Measurements from ENCODE around the gene F8.
"Not testable (repeated sequence)": the region's sequence is repeated elsewhere in the genome, so short reads cannot be mapped to it uniquely, and the experiment has no call there.

Gene F8

DNA sequence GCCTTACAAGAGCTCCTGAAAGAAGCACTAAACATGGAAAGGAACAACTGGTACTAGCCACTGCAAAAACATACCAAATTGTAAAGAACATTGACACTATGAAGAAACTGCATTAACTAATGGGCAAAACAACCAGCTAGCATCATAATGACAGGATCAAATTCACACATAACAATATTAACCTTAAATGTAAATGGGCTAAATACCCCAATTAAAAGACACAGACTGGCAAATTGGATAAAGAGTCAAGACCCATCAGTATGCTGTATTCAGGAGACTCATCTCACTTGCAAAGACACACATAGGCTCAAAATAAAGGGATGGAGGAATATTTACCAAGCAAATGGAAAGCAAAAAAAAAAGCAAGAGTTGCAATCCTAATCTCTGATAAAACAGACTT, 154.0 kb downstream of the F8 start:
- not testable (repeated sequence) for DNase-seq

DNA sequence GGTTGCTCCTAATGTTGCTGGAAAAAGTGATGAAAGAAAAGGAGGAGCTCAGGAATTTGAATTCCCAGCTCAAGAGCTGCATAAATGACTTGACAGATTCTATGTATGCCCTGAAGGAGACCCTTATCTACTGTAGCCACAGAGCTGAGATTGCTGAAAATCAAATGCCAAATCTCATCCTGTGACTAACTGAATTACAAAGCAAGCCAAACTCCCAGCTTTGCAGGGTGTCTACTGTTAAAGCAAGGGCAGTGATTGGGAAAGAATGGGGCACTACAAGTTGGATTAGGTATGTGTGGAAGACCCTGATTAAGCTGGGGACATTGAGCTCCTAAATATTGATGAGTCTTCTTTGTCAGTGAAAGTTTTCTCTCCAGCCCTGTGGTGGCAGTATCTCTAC, 167.3 kb downstream of the F8 start:
- DNase-seq: no peak

DNA sequence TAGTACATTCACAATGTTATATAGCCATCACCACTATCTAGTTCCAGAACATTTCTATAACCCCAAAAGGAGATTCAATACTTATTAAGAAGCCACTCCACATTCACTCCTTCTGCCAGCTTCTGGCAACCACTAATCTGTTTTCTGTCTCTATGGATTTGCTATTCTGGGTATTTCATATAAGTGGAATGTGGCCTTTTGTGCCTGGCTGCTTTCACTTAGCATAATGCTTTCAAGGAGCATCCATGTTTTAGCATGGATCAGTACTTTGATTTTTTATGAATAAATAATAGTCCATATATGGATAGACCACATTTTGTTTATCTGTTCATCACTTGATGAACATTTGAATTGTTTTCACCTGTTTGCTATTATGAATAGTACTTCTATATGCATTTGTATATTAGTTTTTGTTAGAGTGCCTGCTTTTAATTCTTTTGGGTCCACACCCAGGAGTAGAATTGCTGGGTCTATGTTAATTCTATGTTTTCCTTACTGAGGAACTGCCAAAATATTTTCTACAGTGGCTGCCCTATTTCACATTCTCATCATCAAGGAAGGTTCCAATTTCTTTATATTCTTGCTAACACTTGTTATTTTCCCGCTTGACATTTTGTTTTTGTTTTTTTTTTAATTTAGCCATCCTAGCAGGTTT, 171.4 kb downstream of the F8 start:
- DNase-seq: no peak

DNA sequence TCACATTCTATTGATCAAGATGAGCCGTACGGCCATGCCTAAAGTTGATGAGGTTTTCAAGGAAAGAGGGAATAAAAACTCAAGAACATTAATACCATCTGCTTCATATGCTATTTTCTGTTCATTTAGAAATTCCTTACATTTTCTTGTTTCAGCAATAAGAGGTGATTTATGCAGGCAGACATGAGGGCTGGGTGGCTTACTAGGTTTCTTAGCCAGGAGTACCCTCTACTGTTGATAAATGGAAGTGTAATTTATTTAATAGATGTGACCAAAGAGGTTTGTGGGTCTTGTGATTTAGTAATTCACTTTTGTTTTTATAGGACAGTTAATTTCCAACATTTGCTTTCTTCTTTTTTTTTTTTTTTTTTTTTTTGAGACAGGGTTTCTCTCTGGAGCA, 181.7 kb downstream of the F8 start:
- DNase-seq: no peak

DNA sequence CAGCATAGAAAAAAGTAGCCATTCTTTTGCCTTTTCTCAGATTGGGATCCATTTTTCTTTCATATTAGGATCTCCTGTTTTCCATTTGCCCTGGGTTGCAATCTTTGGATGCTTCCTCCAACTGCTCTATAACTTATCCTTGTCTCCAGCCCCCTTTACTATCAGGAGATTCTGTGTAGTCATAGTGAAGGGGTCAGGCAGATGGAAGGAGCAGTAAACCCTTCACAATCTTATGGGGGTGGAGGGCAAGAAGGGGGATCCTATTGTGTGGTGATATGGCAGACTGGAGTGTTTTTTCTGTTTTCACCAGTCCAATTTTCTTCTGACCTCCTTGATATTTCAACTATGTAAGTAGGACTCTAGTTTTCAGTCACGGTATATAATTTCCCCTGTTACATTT, 186.4 kb downstream of the F8 start:
- DNase-seq: no peak

DNA sequence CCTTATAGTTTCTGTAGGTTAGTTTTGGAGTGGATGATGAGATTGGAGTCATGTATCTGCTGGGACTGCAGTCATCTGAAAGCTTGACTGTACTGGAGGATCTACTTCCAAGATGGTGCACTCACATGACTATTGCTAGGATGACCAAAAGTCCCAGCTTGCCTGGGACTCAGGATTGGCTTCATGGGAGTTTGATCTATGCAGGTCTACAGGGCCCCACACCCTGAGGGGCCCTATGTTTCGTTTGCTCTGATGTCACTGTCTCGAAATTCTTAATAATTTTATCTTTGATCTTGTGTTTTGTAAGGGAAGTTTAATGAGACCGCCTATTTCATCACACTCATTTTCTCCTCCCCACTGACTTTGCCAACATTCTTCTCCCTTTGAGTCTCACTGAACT, 188.0 kb downstream of the F8 start, which contains the start of gene SMIM9:
TSS of gene SMIM9 (minus strand) at position 101 of the 400 bp plus-strand sequence. CDS start 3,806 bp downstream, outside the sequence.
- DNase-seq: no peak

DNA sequence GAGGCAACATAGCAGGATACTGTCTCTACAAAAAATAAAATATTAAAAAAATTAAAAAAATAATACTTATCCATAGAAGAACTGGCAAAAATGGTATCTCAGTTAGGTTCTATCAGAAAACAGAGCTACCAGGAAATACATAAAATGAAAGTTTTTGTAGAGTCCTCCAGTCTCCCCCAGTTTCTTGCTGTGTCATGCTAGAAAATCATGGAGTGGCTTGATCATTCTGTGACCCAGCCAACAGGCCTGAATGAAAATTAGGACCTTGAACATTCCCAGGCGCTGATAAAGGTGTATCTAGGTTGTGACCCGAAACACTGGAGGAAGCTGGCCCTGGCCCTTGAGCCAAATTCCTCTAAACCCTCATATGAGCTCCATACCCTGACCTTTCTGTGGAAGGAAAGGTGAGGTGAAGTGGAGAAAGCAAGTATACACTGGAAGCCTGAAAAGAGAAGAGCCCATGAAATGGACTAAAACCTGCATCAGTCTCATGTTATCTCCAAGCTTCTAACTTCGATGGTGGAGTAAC, 188.7 kb downstream of the F8 start:
- DNase-seq: no peak

DNA sequence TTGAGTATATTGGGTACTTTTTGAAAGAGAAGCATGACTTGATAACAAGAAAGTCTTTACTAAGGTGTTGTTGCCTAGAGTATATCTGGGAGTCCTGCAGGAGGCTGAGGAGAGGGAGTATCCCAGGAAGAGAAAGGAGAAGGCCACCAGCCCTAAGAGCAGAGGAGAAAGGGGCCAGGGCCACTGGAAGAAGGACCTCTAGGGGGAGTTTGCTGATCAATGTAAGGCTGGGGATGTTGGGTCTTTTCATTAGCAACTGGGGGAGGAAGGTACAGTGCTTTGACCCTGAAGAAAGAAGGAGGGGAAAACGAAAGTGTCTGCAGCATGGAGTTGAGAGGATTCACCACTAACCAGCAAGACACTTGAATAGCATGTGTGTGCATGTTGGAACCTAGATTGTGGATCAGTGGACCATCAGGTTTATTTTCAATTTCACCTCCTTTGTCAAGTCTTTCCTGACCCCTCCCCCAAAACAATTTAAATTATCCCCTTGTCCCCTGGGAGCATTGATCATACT, 192.5 kb downstream of the F8 start:
- no peak for DNase-seq

DNA sequence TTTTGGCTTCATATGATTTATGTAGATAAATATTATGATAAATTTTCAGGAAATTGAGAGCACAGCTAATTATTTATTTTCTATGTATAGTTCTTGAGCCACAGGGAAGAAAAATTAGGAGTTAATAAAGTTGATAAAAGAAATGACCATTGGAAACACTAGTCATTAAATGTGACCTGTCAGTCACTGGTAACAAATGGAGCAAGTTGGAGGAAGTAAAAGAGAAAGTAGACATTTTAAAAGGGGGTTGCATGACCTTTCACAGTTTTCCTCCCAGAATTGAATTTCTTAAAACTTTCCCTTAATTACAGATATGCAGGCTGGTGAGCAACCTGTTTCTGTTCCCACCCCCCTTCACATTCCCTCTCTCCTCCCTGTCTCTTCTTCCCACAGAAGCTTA, 193.4 kb downstream of the F8 start:
- no peak for DNase-seq

DNA sequence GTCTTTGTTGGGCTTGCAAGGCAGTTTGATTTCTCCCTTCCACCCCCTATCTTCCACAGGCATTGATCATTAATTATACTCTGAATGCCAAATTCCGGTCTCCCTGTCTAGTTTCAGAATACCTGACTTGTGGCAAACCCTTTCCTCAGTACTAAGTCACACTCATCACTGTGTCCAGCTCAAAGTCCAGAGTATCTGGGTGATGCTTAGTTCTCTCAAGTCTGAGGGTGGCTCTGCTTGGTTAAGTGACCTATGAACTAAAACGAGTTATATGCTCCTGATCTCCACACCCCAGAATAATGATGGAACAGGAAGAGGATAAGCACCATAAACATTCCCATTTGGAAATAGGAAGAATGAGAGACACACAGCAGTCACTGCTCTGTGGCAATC, 194.5 kb downstream of the F8 start:
- no peak for DNase-seq

DNA sequence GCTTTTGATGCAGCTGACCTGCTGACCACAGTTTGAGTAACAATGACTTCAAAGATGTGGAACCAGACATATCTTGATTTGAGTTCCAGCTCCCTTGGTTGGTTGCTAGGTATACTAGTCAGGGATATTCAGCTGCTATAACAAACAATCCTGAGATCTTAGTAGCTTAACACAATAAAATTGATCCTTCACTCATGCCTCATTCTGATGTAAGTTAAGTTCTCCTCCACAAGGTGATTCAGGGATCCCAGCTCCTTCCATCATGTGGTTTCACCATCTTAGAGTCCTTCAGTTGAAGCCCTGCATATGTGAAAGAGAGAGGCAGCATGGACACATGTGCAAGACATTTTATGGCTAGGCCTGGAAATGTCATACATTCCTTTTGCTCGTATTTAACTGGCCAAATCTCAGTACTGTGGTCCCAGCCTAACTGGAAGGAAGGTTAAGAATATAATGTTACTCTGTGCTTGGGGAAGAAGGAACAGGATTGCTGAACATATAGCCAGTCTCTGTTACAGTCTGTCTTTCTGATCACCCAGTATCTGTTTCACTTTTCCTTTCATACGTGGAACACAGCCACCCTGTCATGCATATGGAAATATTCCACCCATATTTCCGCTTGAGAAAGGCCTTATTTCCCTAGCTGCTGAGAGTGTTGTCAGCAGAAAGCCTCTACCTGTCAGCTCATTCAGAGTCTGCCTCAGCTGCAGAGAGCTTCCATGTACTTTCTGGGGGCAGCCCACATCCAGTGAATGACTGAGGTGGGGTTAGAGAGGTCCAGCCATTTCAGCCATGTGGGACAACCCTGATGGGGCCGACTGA, 195.1 kb downstream of the F8 start:
- DNase-seq: no peak

DNA sequence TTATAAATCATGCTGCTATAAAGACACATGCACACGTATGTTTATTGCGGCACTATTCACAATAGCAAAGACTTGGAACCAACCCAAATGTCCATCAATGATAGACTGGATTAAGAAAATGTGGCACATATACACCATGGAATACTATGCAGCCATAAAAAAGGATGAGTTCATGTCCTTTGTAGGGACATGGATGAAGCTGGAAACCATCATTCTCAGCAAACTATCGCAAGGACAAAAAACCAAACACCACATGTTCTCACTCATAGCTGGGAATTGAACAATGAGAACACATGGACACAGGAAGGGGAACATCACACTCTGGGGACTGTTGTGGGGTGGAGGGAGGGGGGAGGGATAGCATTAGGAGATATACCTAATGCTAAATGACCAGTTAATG, 196.9 kb downstream of the F8 start:
- not testable (repeated sequence) for DNase-seq

DNA sequence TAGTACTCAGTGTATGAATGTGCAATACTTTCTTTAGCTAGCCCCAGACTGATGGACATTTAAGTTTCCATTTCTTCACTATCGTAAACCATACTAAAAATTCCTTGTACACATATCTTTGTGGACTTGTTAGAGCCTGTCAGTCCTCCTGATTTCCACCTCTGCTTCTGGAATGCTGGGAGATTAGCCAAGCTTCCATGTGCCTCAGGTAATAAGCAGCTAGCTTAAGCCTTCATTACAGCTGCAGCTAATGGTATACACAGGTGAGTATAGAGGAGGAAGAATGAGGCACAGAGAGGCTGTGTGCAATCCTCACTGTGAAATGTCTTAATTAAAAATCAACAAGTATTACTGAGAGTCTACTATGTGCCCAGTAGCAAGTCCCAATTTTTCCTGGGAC, 197.9 kb downstream of the F8 start:
- no peak for DNase-seq

DNA sequence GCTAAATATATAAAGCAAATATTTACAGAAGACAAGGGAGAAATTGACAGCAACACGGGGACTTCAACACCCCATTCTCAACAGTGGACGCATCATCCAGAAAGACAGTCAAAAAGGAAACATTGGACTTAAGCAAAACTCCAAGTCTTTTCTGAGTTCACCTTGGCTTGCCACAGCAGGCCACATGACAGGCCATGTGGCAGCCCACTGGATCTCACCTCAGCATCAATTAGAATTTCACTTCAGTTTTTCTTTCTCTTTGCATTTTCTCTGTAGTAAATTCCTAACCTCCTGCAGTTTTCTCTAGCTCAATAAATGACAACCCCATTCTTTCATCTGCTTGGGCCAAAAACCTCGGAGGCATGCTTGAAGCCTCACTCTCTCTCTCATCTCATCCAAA, 200.5 kb downstream of the F8 start:
- DNase-seq: no peak

DNA sequence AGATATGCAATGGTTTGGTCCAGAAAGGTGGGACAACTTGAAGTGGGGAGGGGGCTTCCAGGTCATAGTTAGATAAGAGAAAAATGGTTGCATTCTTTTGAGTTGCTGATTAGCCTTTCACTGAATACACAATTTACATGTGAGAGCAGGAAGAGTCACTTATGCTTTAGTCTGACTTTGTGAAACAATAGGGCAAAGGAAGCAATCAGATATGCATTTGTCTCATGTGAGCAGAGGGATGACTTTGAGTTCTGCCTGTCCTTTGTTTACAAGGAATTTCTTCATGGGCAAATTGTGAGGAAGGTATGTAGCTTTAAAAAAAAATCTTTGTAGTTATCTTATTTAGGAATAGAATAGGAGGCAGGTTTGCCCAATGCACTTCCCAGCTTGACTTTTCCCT, 201.0 kb downstream of the F8 start:
- no peak for DNase-seq

DNA sequence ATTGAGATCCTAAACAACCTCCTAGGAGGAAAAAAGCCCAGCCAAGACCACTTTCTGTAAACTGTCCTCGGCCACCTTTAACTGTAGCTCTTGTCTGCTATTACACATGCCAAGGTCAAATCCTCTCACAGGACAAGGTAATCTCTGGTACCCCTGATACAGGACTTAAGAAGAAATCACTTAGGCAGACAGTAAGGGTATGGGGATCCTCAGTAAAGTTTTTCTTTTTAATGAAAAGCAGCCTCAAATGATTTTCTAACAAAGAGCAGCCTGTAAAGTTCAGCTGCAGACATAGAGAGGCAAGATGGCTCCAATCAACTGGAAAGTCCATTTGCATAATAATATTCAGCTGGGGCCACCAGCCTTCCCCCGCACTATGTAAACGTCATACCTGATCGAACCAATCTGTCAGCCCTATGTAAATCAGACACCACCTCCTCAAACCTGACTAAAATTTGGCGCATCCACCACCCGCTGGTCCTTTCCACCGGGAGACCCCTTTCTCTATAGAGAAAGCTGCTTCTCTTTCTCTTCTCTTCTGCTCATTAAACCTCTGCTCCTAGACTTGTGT, 202.7 kb downstream of the F8 start:
- DNase-seq: no peak

DNA sequence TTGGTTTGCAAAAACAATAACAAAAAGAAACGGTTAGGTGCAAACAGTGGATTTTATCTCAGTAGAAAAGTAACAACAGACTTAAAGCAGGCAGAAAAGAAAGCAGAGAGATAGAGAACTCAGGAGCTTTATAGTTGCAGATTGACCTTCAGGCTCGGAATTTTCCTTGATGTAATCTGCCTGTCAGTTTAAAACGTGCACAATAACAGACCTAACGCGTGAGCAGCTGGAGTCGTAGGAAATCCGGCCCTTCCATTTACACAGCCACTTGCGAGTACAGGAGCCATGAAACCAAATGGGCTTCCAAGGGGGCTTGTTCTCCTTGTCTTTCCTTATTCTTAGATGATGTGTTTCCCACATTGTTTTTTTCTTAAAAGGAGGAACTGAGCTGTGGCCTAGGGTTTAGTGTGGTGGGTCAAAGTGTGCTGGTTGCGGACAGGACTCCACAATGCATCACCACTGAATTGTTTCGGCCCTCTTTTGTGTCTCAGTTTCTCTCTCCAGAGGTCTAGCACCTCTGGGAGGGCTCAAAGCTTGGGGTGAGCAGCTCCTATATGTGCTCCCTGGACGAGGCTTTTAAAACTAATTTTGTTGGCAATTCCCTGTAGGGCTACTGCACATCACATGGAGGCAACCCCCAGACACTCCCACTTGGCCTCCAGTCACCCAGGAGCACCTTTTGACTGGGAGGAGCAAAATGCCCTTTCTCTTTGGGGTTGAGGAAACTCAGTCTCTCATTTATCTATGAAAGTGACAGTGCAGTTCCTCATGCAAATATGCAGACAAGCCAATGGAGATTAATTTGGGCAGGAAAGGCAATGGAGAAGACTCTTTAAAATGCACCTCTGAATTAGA, 203.4 kb downstream of the F8 start:
- no peak for DNase-seq

DNA sequence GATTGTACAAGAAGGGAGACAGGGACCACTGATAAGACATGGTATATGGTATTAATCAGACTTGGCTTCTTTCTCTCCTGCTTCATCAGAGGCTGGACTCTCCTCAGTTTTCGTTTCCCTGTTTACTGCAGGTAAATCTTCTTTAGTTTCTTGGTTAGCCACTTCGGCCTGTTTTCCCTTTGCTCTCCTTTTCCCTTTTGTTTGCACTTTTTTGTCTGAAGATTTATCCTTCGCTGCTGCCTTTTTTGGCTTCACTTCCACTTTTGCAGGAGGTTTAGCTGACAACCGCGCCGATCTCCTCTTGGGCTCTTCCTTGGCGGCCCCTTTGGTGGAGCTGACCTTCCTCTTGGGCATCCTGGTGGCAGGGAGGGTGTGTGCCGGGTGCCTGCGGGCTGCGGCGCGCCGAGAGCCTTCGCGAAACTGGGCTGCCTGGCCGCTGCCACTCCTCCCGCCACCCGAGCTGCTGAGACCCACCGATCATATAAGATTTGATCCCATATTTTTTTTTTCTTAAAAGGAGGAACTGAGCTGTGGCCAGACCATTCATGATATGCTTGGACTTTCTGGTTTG, 205.4 kb downstream of the F8 start:
- DNase-seq: not testable (repeated sequence)

DNA sequence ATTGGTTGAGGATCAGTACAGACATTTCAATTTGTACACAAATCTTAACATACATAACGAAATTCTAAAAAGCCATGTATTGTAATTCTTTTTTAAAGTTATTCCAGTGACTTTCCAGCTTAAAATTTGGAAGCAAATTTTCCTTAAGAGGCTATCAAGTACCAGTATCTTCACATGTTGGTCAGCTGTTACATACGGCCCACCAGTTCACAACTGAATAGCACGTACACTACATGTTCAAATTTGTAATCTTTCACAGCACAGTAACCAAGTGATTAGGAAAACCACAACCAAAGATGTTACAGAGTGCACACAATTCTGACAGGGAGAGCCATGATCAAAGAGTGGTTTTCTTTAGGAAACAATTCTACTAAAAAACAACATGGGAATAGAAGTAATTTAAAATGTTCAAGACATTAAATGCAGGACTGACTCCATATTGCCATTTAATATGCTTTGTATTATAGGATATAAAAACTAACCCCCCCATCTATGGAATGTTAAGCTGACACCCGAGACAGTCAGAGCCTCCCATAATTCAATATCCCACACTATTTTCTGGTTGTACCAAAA, 206.1 kb downstream of the F8 start:
- DNase-seq: not testable (repeated sequence)

DNA sequence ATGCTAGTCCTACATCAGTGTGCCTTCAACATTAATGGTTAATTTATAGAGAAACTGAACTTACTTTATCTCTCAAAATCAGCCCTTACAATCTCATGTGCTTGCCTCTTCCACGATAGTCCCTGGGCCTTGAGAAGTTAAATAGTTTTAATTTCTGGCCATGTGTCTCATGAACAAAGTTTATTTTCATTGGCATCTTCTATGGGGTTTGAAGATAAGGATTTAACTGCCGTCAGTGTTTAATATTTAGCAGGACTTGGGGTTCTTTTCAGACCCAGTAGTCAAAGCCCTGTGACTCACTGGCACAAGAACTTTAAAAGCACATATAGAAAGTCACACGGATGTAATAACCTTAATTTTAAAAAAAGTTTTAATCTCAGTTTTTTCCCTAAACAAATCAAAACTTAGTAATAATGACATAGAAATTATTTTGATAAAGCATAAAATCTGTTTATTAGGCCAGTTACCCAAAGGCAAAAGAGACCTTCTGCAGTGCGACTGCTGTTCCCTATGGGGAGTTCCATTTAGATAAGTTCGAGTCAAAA, 207.2 kb downstream of the F8 start:
- DNase-seq: no peak

DNA sequence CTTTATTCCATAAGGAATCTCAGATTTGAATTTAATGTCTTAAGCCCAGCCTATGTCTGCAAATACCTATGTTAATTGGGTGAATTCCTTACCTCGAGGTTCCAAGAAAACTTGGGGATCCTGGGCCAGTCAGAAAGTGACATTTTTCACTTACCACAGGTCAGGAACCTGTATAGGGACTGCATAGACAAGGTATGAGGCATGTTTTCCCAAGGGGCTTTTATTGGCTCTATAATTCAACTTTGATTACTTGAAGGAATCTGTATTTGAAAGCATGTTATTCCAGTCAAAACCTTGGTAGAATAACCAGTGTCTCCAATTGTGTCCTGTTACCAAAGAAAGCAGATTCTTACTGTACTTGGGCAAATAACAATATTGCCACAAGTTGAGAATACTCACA, 208.7 kb downstream of the F8 start:
- DNase-seq: no peak
